HG02840 (cell line): ENCODE data around the gene FUOM.
"Not testable (repeated sequence)": the region's sequence is repeated elsewhere in the genome, so short reads cannot be mapped to it uniquely, and the experiment has no call there.

Experiments used
- ATAC-seq: cut with Tn5 transposase; IDR thresholded peaks from one replicate; pipeline ENCODE4 v1.9.1; 2021; ENCODE audit warnings: mild to moderate bottlenecking, moderate library complexity, moderate number of reproducible peaks; ENCODE audit not compliant: unreplicated experiment, low FRiP score

The FUOM gene

DNA sequence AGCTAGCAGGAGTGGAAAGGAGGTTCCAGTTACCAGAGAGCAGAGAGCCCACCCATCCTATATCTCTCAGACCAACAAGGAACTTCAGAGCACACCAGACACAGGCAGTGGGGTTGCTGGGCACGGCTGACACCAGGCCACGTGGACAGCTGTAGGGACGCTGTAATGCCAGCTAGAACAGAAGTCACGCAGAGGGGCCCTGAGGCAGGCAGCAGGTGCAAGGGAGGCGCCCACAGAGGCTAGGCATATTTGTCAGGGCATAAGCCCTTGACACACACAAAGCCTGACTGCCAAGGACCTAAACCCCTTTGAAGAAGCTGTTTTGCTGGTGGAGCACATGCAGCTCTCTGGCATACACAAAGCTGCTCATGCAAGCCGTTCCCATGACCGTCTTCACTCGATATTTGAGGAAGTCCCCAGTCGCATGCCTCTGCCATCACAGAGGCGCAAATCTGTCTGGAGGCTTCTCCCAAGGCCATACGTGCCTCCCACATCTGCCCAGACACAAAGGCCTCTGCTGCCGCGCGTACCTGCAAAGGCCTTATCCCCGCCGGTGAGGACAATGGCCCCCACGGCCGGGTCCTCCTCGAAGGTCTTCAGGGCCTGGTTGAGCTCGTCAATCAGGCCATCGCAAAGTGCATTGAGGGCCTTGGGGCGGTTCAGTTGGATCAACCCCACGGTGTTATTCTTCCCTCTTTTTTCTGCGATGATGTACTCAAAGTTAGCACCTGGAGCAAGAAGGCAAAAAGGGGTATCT is 12.4 kb upstream of the FUOM start:
- ATAC-seq: no peak

DNA sequence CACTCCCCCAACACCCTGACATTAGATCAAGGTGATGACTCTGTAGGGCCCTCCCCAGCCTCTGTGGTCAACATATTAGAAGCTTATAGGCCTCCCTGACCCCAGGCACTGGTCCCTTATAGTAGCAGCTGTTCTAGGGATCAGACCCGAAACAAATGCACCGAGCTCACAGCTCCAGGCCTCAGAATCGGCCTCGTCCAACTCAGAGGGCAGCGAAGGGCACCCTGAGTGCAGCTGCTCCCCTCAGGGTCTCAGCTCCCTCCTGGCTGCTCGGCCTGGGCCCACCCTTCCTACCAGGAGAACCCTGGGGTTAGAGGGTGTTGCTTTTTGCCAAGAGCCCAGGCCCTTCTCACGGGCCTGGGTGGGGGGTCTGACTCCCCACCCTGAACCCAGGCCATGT is 10.3 kb upstream of the FUOM start:
- ATAC-seq: no peak

DNA sequence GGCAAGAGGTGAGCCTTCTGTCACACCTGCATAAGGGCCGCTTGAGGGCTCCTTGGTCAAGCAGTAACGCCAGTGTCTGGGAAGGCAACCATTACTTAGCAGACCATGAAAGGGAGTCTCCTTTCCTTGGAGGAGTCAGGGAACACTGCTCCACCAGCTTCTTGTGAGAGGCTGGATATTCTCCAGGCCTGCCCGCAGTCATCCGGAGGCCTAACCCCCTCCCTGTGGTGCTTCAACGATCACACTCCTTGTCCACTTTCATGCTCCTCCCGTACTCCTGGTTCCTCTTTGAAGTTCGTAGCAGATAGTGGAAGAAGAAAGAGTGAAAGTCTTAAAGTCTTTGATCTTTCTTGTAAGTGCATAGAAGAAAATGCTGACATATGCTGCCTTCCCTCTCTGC is 9.6 kb upstream of the FUOM start:
- not testable (repeated sequence) for ATAC-seq

DNA sequence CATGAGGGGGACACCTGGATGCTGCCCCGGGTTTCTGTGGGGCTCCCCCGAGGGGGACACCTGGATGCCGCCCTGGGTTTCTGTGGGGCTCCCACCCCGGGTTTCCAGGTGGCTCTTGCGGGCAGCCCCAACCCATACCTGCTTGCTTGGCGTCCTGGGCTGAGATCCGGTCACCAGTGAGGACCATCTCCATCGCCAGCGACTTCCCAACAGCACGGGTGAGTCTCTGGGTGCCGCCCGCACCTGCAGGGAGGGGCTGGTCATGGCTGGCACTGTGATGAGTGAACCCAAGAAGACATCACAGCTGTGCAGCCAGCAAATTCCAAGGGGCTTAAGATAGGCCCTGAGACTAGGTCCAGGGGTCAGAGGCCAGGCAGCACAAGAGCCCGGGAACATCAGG is 8.9 kb upstream of the FUOM start:
- ATAC-seq: no peak

DNA sequence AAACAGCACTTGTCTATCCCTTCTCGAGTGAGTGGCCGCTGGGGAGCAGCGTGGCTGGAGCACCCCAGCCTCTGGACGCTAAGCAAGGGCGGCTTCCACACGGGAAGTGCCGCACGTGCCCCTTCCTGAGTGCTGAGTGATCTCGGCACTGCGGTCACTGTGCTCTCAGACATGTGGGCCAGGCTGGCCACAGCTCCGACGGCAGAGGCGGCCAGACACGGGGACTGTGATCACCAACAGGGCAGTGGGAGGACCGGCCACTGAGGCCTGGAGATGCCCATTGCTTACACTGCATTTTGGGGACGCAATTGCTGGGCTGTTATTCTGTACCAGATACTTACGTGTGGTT is 8.3 kb upstream of the FUOM start:
- no peak for ATAC-seq

DNA sequence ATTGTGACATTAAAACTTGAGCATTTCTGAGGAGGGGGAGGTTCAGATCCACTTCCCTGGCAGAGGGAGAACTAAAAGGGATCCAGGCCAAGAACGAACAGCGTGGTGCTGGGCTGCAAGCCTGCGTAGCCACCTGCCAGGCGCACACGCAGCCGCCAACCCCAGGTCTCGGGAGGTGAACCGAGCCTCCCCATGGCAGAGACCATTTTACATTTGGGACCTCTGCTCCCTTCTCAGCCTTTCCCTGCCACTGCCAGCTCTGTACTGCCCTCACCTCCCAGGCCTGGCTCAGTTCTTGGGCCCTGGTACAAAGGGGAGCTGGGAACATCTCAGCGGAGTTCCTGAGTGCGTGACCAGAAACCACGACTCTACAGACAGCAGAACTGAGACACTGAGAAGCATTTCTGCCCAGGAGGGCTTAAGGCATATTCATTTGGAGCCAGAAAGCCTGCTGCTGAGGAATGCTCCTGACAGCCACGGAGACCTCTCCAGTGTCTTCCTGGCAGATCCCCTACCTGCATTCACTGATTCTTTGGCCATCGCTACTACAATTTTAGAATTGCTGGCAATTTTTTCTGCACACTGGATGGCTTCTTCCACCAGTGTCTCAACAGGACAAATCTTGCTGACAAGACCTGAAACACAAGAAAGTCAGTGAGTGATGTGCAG is 7.8 kb upstream of the FUOM start:
- ATAC-seq: no peak

DNA sequence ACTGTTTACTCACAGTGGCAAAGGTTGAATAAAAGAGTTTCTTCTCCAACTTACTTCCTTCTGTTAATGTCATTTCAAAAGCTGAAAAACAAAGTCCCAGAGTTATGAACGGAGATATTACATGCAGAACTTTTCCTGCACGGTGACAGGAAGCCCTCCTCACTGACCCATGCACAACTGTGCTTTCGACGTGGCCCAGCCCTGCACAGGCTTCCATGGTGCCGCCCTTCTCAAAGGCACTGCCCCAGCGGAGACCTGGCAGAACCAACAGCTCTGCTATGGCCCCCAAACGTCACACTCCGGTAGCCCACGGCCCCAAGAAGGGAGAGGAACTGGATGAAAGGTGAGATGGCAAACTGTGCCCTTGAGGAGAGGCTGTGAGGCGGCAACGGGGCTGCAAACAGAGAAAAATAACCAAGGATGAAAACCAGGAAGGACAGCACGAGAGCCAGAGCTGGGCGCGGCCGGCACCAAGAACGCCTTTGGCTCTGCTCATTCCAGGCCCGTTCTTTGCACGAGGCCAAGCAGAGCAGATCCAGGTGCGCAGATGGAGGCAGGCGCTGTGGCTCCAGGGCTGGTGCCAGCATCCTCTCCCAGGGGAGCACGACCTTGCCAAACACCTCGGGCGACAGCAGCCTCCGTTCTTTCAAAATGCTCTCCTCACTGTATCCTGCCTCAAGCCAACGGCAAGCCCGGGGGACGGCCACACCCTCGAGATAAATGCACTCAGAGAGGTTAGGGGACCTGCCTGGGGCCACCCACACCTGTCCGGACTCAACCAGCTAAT is 7.0 kb upstream of the FUOM start:
- ATAC-seq: no peak

DNA sequence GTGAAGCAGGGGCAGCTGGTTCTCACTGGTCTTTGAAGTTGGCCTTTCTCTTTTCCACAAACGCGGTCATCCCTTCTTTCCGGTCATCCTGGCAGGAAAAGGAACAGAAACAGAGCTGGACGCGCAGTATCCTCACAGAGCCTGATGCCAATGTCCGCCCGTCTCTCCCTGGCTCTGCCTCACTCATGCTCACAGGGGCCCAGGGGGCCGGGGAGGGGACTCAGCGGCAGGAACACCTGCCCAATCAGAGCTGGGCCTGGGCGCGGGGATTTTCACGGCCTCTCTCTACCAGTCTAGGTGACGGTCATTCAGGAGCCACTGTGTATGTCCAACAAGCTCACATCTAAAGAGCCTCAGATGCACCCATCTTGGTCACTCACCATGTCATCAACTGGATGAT is 5.0 kb upstream of the FUOM start:
- no peak for ATAC-seq

DNA sequence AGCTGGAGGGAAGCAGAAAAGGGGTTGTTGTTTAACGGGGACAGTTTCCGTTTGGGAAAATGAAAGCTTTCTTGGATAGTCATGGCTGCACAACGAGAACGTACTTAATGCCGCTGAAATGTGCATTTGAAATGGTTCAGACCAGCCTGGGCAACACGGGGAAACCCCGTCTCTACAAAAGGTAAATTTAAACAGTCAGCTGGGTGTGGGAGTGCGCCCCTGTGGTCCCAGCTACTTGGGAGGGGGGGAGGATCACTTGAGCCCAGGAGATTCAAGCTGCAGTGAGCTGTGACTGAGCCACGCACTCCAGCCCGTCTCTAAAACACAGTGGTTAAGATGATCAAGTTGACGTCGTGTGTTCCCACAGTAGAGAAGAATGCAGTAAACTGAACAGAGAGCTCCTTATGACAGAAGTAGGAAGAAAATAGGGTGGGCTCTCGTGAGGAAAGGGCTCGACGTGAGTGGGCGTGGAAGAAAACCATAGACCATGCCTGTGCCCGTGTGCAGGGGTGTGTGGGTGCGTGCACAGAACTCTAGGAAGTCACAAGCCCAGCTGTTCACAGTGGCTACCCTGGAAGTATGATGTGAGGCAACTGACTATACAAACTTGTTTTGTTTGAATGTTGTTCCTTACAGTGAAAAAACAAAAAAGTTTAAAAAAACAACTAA is 4.1 kb upstream of the FUOM start:
- ATAC-seq: no peak

DNA sequence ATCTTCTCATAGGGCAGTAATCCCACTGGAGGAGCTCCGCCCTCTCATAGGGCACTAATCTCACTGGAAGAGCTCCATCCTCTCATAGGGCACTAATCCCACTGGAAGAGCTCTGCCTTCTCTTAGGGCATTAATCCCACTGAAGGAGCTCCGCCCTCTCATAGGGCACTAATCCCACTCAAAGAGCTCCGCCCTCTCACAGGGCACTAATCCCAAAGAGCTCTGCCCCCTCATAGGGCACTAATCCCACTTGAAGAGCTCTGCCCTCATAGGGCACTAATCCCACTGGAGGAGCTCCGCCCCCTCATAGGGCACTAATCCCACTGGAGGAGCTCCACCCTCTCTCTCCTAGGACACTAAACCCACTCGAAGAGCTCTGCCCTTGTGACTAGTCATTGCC is 3.4 kb upstream of the FUOM start:
- ATAC-seq: no peak

DNA sequence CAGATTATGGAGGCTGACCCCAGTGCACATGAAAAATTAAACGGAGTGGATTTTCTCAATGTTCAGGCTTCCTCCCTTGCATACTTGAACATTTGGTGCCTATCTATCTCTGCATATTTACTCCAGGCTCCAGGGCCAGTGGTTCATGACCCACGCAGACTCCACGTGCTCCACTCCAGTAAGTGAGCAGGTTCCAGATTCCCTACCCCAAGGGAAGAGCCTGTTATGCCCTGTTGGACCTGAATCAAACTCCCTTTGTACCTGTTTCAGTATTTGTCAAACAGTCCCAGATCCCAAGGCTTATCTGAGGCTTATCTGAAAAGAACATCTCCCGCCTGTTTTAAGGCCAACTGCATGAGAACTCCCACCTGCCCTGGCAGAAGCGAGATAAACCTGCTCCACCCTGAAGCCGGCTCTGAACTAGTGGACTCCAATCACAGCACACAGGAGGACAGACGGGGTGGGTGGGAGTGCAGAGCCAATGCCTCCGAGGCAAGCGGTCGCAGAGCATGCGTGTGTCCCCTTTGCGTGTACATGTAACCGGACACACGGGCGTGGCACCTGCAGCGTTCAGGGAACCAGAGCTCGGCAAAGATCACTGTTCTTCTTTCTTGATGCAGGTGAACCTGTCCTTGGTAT is 2.3 kb upstream of the FUOM start:
- ATAC-seq: no peak

DNA sequence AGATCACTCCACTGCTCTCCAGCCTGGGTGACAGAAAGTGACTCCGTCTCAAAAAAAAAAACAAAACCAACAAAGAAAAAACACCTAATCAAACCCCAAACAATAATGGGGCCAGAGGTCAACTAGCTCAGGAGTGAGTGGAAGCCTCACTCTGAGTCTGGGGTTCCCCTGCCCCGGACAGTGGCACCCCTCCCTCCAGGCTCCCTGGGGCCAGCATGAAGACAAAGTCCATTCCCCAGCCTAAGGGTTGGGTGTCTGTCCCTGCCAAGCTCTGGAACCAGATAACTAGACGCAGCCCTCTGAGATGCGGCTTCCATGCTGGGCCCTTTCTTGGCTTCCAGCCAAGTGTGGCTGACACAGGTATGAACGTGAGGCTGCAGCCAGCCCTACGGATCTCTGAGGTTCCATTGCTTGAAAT is 1.7 kb upstream of the FUOM start:
- no peak for ATAC-seq

DNA sequence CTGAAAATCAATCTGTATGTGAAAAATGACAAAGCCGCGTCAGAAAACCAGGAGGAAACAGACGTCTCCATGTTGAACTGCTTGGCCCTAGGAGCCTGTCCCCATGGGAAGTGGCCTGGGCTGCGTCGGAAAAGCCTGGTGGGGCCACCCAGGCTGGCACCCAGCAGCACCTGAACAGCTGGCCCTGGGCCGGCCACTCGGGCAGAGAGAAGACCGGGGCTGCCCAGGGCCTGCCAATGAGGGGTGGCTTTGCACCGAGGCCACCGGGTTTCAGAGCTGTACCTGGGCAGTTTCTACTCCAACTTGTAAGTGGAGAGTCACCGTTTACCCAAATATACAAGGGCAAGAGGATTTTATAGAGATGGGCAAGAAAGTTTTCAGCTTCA is 1.1 kb upstream of the FUOM start:
- ATAC-seq: no peak

DNA sequence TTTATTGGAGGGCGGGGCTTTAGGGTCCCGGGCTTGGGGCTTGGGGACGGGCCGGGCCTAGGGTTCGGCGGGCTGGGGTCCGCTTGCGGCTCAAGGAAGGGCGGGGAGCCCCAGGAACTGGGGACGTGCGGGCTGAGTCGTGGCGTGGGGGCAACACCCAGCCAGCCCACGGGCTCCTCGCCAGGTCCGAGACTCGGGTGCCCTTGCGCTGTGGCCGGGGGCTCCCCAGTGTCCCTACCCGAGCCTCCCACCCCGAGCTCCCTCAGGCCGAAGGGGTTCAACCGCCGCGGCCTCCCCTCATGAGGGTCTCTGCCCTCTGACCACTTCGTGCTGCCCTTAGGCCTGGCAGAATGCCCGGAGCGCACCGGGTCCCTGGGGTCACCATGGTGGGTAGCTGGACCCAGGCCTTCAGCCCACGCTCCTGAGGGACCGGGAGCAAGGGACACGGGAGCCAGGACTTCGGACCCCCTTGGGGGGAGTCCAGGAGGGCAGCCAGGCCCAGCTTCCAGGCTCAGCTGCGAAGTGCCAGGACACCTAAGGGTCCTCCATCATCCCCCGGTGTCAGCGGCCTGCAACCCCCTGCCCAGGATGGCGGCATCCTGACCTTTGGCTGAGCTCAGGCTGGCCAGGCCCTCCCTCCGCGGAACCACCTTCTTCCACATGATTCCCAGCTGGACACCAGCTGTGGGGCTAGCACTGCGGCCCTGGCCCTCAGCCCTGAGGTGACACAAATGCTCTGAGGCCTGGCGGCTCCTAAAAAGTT is 524 bp upstream of the FUOM start:
- no peak for ATAC-seq

DNA sequence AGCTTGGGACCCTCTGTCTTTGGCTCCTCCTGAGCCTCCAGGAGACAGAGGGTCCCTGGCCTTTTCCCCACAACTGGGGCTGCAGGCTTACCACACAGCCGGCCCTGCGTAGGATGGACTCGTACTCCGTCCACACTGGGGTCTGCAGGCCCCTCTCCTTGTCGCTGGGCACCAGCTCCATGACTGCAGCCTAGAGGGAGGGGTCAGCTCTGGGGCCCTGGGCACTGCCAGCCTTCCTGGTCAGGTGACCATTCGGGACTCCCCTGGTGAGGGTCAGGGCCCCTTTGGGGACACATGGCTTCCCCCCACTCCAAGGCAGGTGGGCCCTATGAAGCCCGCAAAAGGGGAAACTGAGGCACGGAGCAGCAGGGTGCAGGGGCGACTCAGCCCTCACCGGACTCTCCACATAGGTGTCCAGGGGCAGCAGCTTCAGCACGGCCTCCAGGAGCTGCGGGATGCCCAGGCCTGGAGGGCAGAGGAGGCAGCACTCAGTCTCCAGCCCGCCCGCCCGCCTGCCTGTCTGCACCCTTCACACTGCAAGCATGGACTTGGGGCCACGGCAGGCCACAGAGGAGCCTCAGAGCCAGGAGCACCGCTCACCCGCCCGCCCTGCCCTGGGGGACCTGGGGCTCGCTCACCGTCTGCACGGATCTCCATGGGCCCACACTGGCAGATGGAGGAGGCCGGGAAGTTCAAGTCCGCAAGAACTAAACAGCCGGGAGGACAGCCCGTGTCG is 1.1 kb downstream of the FUOM start:
- no peak for ATAC-seq

DNA sequence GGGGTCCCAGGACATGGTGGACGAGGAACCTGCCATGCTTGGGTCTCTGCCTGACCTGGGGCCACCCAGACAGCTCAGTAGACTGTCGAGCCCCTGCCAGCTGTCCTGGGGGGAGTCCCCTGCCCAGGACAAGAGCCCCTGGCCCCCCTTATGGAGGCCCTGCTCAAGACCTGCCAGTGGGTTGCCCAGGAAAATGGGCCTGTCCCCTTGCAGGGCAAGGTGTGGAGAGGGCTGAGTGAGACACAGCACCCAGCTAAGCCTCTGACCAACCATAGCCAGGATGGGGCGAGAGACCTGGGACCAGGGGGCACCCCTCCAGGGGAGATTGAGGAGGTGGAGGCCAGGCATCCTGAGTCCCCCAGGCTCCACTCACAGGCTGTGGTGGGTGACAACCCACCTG is 1.8 kb downstream of the FUOM start:
- no peak for ATAC-seq

DNA sequence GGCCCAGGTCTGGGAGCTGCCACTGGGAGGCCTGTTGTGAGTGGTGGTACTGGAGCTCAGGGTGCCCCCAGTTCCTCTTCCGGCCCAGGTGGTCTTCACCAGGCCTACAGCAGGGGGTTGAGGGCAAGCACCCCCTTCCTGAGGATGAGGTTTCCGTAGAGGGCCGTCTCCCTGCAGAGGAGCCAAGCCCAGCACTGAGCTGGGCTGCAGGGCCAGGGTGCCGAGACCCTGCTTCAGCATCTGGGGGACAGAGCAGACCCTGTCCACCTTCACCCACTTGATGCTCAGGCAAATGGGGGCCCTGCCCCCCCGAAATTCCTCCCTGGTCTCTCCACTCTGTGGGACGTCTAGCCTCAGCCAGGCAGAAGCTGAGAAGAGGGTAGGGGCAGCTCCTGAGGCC is 2.6 kb downstream of the FUOM start:
- no peak for ATAC-seq

DNA sequence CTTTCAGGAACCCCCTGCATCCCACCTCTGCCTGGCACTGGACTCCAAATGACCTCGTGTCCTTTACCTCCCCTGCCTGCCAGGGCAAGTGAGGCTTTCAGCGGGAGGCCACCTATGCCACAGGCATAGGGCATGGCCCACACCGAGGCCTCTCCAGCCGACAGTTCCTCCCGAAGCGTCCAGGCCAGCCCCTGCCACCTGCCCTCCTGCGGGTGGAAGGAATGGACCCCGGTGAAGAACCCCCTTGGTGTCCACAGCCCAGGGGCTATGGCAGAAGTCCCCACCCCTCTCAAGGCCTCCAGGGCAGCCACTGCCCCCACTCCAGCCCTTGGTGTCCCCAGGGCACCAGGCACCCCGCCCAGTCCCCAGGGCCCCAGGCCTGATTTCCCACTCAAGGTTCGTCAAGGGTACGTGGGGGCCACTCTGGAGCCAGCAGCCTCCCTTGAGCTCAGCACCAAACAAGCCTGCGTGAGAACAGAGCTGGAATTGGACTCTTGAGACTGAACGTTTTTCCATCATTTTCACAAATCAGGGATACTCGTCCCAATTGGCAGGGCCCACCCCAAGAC is 3.1 kb downstream of the FUOM start:
- no peak for ATAC-seq

DNA sequence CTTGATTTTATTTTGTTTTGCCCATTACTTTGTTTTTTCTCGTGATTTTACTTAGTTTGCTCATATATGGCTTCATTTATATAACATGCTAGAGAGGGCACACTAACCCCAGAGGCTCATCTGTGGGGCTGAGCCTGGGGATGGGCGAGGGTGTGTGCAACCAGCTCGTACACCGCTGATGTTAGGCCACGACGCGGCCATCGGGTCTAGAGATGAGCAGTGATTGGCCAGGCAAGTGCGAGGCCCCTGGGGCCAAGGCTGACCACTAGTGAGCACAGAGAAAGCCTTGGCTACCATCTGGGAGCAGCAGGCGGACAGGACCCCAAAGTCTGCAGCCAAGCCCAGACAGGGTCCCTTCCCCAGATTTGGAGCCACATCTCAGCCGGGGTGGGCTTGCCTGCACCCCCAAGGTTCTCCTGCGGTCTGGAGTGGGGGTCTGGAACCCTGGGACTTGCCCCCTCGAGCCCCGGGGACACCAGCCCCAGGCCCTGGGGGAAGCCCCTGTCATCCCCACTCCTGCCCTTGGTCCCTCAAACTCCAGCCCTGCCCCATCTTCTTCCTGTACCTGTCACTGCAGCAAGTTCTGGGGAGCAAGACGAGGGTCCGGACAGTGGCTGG is 3.7 kb downstream of the FUOM start:
- ATAC-seq: no peak
